ENCODE results near the gene ATP6V1E1.

Gene ATP6V1E1

GRCh38 chr22:17633217-17633997, 4.9 kb upstream of the ATP6V1E1 start:
- no peak overlapping the region for H3K4me3 ChIP-seq (ENCODE audit: low read length)
- no peak overlapping the region for H3K4me2 ChIP-seq (ENCODE audit: low read length)
- H3K4me1 ChIP-seq (ENCODE audit: control insufficient read depth, insufficient read depth, low read length) = peaks cover 23% of the 10 kb centered on the region
- no peaks in the 10 kb centered on the region for H3K27me3 ChIP-seq (ENCODE audit: control insufficient read depth, insufficient read depth, low read length)
- no peaks in the 10 kb centered on the region for H3K9me3 ChIP-seq (replicated peaks; ENCODE audit: low read length)
- peak overlapping the region; percentile 21 for H3K9ac ChIP-seq (ENCODE audit: low read depth, low read length)
- H3K36me3 ChIP-seq (ENCODE audit: insufficient read depth, low read length) = peaks cover 1% of the 10 kb centered on the region

DNA sequence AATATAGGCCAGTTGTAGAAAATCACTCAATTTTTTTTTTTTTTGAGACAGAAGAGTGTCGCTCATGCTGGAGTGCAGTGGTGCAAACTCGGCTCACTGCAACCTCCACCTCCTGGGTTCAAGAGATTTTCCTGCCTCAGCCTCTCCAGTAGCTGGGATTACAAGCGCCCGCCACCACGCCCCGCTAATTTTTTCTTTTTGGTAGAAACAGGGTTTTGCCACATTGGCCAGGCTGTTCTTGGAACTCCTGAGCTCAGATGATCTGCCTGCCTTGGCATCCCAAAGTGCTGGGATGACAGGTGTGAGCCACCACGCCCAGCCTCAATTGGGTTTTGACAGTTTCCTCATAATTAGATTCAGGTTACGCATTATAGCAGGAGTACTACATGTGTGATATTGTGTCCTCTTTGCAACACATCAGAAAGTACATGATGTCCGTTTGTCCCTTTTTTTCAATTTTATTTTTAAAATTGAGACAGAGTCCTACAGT, 2.6 kb upstream of the ATP6V1E1 start:
- Histone ChIP-seq H3K4me2 (ENCODE audit: low read length) (no peak overlapping the region), H3K9me3 (replicated peaks; ENCODE audit: low read length) (no peaks in the 10 kb centered on the region), H3K36me3 (ENCODE audit: insufficient read depth, low read length) (peaks cover 3% of the 10 kb centered on the region), H3K4me3 (ENCODE audit: low read length) (no peak overlapping the region), H3K9ac (ENCODE audit: low read depth, low read length) (no peak overlapping the region), H3K4me1 (ENCODE audit: control insufficient read depth, insufficient read depth, low read length) (peaks cover 21% of the 10 kb centered on the region), H3K27me3 (ENCODE audit: control insufficient read depth, insufficient read depth, low read length) (no peaks in the 10 kb centered on the region)

- peaks cover 21% of the 10 kb centered on the region for H3K4me1 ChIP-seq (ENCODE audit: control insufficient read depth, insufficient read depth, low read length)
- H3K4me2 ChIP-seq (ENCODE audit: low read length) = peak overlapping the region; percentile 91
- H3K36me3 ChIP-seq (ENCODE audit: insufficient read depth, low read length) = peaks cover 5% of the 10 kb centered on the region
- no peaks in the 10 kb centered on the region for H3K9me3 ChIP-seq (replicated peaks; ENCODE audit: low read length)
- H3K27me3 ChIP-seq (ENCODE audit: control insufficient read depth, insufficient read depth, low read length) = no peaks in the 10 kb centered on the region
- H3K9ac ChIP-seq (ENCODE audit: low read depth, low read length) = peak overlapping the region; percentile 100
- H3K4me3 ChIP-seq (ENCODE audit: low read length) = peak overlapping the region; percentile 99
Observed at GRCh38 chr22:17629641-17630040, 1.1 kb upstream of the ATP6V1E1 start.

DNA sequence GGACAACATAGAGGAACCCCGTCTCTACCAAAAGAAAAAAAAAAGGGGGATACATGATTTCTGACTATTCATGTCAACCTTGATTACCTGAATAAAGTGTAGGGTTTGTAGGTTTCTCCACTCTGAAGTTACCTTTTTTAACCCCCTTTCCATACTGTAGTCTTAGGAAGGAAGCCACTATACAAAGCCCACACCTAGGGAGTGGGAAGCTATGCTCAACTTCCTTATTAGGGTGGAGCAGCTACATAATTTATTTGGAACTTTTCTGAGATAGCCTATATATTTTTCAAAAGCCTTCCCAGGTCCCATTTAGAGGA, 582 bp upstream of the ATP6V1E1 start:
- H3K36me3 ChIP-seq (ENCODE audit: insufficient read depth, low read length) = peaks cover 5% of the 10 kb centered on the region
- H3K27me3 ChIP-seq (ENCODE audit: control insufficient read depth, insufficient read depth, low read length) = no peaks in the 10 kb centered on the region
- peak overlapping the region; percentile 99 for H3K4me3 ChIP-seq (ENCODE audit: low read length)
- H3K9ac ChIP-seq (ENCODE audit: low read depth, low read length) = peak overlapping the region; percentile 100
- no peaks in the 10 kb centered on the region for H3K9me3 ChIP-seq (replicated peaks; ENCODE audit: low read length)
- H3K4me1 ChIP-seq (ENCODE audit: control insufficient read depth, insufficient read depth, low read length) = peaks cover 21% of the 10 kb centered on the region
- peak overlapping the region; percentile 91 for H3K4me2 ChIP-seq (ENCODE audit: low read length)

DNA sequence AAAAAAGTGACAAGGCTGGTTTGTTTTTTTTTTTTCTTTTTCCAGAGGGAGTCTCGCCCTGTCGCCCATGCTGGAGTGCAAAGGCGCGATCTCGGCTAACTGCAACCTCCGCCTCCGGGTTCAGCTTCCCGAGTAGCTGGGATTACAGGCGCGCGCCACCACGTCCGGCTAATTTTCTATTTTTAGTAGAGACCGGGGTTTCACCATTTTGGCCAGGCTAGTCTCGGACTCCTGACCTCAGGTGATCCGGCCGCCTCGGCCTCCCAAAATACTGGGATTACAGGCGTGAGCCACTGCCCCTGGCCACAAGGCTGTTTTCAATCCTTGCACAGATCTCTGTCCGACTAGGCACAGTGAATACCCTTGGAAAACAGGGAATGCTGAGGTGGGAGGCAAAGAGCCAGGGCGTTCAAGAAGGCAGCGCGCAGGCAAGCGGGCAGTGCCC, 566 bp downstream of the ATP6V1E1 start:
- Histone ChIP-seq H3K4me1 (ENCODE audit: control insufficient read depth, insufficient read depth, low read length) (peaks cover 14% of the 10 kb centered on the region), H3K9me3 (replicated peaks; ENCODE audit: low read length) (no peaks in the 10 kb centered on the region), H3K4me3 (ENCODE audit: low read length) (peak overlapping the region; percentile 99), H3K36me3 (ENCODE audit: insufficient read depth, low read length) (peaks cover 8% of the 10 kb centered on the region), H3K9ac (ENCODE audit: low read depth, low read length) (peak overlapping the region; percentile 100), H3K4me2 (ENCODE audit: low read length) (peak overlapping the region; percentile 90), H3K27me3 (ENCODE audit: control insufficient read depth, insufficient read depth, low read length) (no peaks in the 10 kb centered on the region)

GRCh38 chr22:17613280-17613679, 15.3 kb downstream of the ATP6V1E1 start:
- Histone ChIP-seq H3K4me2 (ENCODE audit: low read length) (no peak overlapping the region), H3K4me1 (ENCODE audit: control insufficient read depth, insufficient read depth, low read length) (no peaks in the 10 kb centered on the region), H3K4me3 (ENCODE audit: low read length) (no peak overlapping the region), H3K36me3 (ENCODE audit: insufficient read depth, low read length) (peaks cover 50% of the 10 kb centered on the region), H3K9me3 (replicated peaks; ENCODE audit: low read length) (no peaks in the 10 kb centered on the region), H3K9ac (ENCODE audit: low read depth, low read length) (no peak overlapping the region), H3K27me3 (ENCODE audit: control insufficient read depth, insufficient read depth, low read length) (no peaks in the 10 kb centered on the region)

GRCh38 chr22:17612057-17612456, 16.5 kb downstream of the ATP6V1E1 start:
- H3K4me3 ChIP-seq (ENCODE audit: low read length) = no peak overlapping the region
- no peaks in the 10 kb centered on the region for H3K27me3 ChIP-seq (ENCODE audit: control insufficient read depth, insufficient read depth, low read length)
- no peaks in the 10 kb centered on the region for H3K9me3 ChIP-seq (replicated peaks; ENCODE audit: low read length)
- H3K4me1 ChIP-seq (ENCODE audit: control insufficient read depth, insufficient read depth, low read length) = no peaks in the 10 kb centered on the region
- no peak overlapping the region for H3K9ac ChIP-seq (ENCODE audit: low read depth, low read length)
- H3K36me3 ChIP-seq (ENCODE audit: insufficient read depth, low read length) = peaks cover 52% of the 10 kb centered on the region
- H3K4me2 ChIP-seq (ENCODE audit: low read length) = no peak overlapping the region

DNA sequence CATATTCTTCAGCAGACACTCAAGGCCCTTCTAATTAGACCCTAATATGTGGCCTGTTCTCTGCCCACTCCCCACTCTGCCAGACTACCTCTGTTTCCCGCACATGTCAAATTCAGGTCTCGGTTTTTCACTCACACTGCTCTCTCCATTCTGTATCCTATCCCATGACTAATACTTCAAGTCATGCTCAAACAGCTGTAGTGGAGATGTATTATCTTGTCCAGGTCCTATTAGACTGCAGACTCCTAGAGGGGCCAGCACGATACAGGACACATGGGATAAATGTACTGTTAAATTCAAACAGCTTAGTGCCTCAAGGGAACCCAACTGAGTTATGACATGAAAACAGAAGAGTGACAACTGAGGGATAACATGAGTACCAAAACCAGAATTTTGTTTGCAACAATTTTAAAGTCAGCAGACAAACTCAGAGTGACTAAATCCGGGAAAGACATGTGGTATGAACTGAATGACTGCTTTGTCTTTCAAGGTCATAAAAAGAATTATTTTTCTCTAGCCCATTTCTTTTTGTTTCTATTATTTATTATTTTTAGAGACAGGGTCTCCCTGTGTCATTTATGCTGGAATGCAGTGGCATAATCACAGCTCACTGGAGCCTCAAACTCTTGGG, 20.5 kb downstream of the ATP6V1E1 start:
- Histone ChIP-seq H3K36me3 (ENCODE audit: insufficient read depth, low read length) (peaks cover 63% of the 10 kb centered on the region), H3K9ac (ENCODE audit: low read depth, low read length) (no peak overlapping the region), H3K4me3 (ENCODE audit: low read length) (no peak overlapping the region), H3K4me2 (ENCODE audit: low read length) (no peak overlapping the region), H3K4me1 (ENCODE audit: control insufficient read depth, insufficient read depth, low read length) (no peaks in the 10 kb centered on the region), H3K27me3 (ENCODE audit: control insufficient read depth, insufficient read depth, low read length) (no peaks in the 10 kb centered on the region), H3K9me3 (replicated peaks; ENCODE audit: low read length) (no peaks in the 10 kb centered on the region)

- no peak overlapping the region for H3K9ac ChIP-seq (ENCODE audit: low read depth, low read length)
- H3K4me2 ChIP-seq (ENCODE audit: low read length) = no peak overlapping the region
- H3K9me3 ChIP-seq (replicated peaks; ENCODE audit: low read length) = no peaks in the 10 kb centered on the region
- no peaks in the 10 kb centered on the region for H3K27me3 ChIP-seq (ENCODE audit: control insufficient read depth, insufficient read depth, low read length)
- H3K4me1 ChIP-seq (ENCODE audit: control insufficient read depth, insufficient read depth, low read length) = no peaks in the 10 kb centered on the region
- peaks cover 47% of the 10 kb centered on the region for H3K36me3 ChIP-seq (ENCODE audit: insufficient read depth, low read length)
- no peak overlapping the region for H3K4me3 ChIP-seq (ENCODE audit: low read length)
Observed at GRCh38 chr22:17606496-17606895, 22.1 kb downstream of the ATP6V1E1 start.

GRCh38 chr22:17603668-17604067, 24.9 kb downstream of the ATP6V1E1 start:
- Histone ChIP-seq H3K27me3 (ENCODE audit: control insufficient read depth, insufficient read depth, low read length) (no peaks in the 10 kb centered on the region), H3K4me2 (ENCODE audit: low read length) (no peak overlapping the region), H3K9me3 (replicated peaks; ENCODE audit: low read length) (no peaks in the 10 kb centered on the region), H3K4me3 (ENCODE audit: low read length) (no peak overlapping the region), H3K36me3 (ENCODE audit: insufficient read depth, low read length) (peaks cover 49% of the 10 kb centered on the region), H3K4me1 (ENCODE audit: control insufficient read depth, insufficient read depth, low read length) (no peaks in the 10 kb centered on the region), H3K9ac (ENCODE audit: low read depth, low read length) (no peak overlapping the region)

GRCh38 chr22:17601031-17601430, 27.5 kb downstream of the ATP6V1E1 start:
- Histone ChIP-seq H3K4me2 (ENCODE audit: low read length) (no peak overlapping the region), H3K4me1 (ENCODE audit: control insufficient read depth, insufficient read depth, low read length) (peaks cover 8% of the 10 kb centered on the region), H3K9ac (ENCODE audit: low read depth, low read length) (no peak overlapping the region), H3K9me3 (replicated peaks; ENCODE audit: low read length) (no peaks in the 10 kb centered on the region), H3K27me3 (ENCODE audit: control insufficient read depth, insufficient read depth, low read length) (no peaks in the 10 kb centered on the region), H3K4me3 (ENCODE audit: low read length) (no peak overlapping the region), H3K36me3 (ENCODE audit: insufficient read depth, low read length) (peaks cover 60% of the 10 kb centered on the region)

GRCh38 chr22:17598318-17598717, 30.2 kb downstream of the ATP6V1E1 start:
- H3K36me3 ChIP-seq (ENCODE audit: insufficient read depth, low read length) = peaks cover 70% of the 10 kb centered on the region
- H3K4me1 ChIP-seq (ENCODE audit: control insufficient read depth, insufficient read depth, low read length) = peaks cover 8% of the 10 kb centered on the region
- H3K9ac ChIP-seq (ENCODE audit: low read depth, low read length) = no peak overlapping the region
- no peaks in the 10 kb centered on the region for H3K27me3 ChIP-seq (ENCODE audit: control insufficient read depth, insufficient read depth, low read length)
- no peak overlapping the region for H3K4me2 ChIP-seq (ENCODE audit: low read length)
- H3K4me3 ChIP-seq (ENCODE audit: low read length) = no peak overlapping the region
- H3K9me3 ChIP-seq (replicated peaks; ENCODE audit: low read length) = no peaks in the 10 kb centered on the region
